IMR-90 (cell line): ENCODE measurements around the gene CLBA1. TPM values are rescaled to one million over a fixed set of nuclear protein-coding genes. Genes with fewer than 3 reads are reported as not detected.

ENCODE experiments used
- ATAC-seq: fragments of 200-7000 bp; cut with Tn5 transposase; 2 replicates; pipeline ENCODE4 v1.9.1; 2020; ENCODE audit warnings: low read depth, mild to moderate bottlenecking, moderate library complexity
- BruUV-seq: library from RNA; stranded (reverse); fragments of 400-500 nt; replicated peaks from 2 replicates; lab custom pipeline; 2021; lab: Mats Ljungman, UMichigan
- CTCF ChIA-PET: fragments of 300-600 bp; formaldehyde crosslinking; extraction: SDS; loops from one replicate; lab custom pipeline; 2021; ENCODE audit warnings: antibody characterized with exemption; lab: Yijun Ruan, JAX
- POLR2A ChIA-PET: fragments of 300-600 bp; sonication (Branson Sonifier 250); formaldehyde crosslinking; loops from one replicate; lab custom pipeline; 2022; ENCODE audit warnings: antibody characterized with exemption; ENCODE audit not compliant: unreplicated experiment; lab: Charles Lee
- DNase-seq: peaks from one replicate; pipeline ENCODE4 v3.0.0; 2013
- H2AFZ ChIP-seq: replicated peaks from 2 replicates; pipeline ENCODE3; 2013; ENCODE audit warnings: low read length, mild to moderate bottlenecking; ENCODE audit not compliant: poor library complexity
- H2AK5ac ChIP-seq: 2 replicates; pipeline ENCODE4 v1.6.1; 2013; ENCODE audit warnings: low read depth, low read length, inconsistent platforms
- H2AK9ac ChIP-seq: replicated peaks from 2 replicates; pipeline ENCODE3; 2013; ENCODE audit warnings: mild to moderate bottlenecking, low read depth, low read length, moderate library complexity; ENCODE audit not compliant: poor library complexity
- H2BK120ac ChIP-seq: 2 replicates; pipeline ENCODE4 v1.6.1; 2013; ENCODE audit warnings: low read depth, low read length, inconsistent platforms
- H2BK15ac ChIP-seq: 3 replicates; pipeline ENCODE4 v1.6.1; 2013; ENCODE audit warnings: low read depth, low read length, inconsistent platforms
- H2BK20ac ChIP-seq: 2 replicates; pipeline ENCODE4 v1.6.1; 2013; ENCODE audit warnings: low read depth, mild to moderate bottlenecking, inconsistent platforms, low read length, moderate library complexity
- H2BK5ac ChIP-seq: 2 replicates; pipeline ENCODE4 v1.6.1; 2013; ENCODE audit warnings: mild to moderate bottlenecking, low read depth, low read length, inconsistent platforms; ENCODE audit not compliant: poor library complexity, severe bottlenecking
- H3K14ac ChIP-seq: replicated peaks from 2 replicates; pipeline ENCODE4 v1.6.1; 2013; ENCODE audit warnings: low read depth, low read length, inconsistent platforms
- H3K18ac ChIP-seq: 2 replicates; pipeline ENCODE4 v1.6.1; 2013; ENCODE audit warnings: low read depth, low read length, control low read depth
- H3K23ac ChIP-seq: 2 replicates; pipeline ENCODE4 v1.6.1; 2013; ENCODE audit warnings: low read depth, low read length, inconsistent platforms
- H3K27ac ChIP-seq: 2 replicates; pipeline ENCODE4 v1.5.1; 2013; ENCODE audit warnings: mild to moderate bottlenecking, control low read depth, low read length; ENCODE audit not compliant: insufficient read depth
- H3K27me3 ChIP-seq: 2 replicates; pipeline ENCODE4 v1.6.1; 2013; ENCODE audit warnings: low read length; ENCODE audit not compliant: control insufficient read depth, insufficient read depth
- H3K36me3 ChIP-seq: 2 replicates; pipeline ENCODE4 v1.6.1; 2013; ENCODE audit warnings: low read length, mixed read lengths; ENCODE audit not compliant: control insufficient read depth, insufficient read depth
- H3K4ac ChIP-seq: 2 replicates; pipeline ENCODE4 v1.6.1; 2013; ENCODE audit warnings: low read depth, low read length, inconsistent platforms
- H3K4me1 ChIP-seq: 2 replicates; pipeline ENCODE4 v1.6.1; 2013; ENCODE audit warnings: low read length, mixed read lengths; ENCODE audit not compliant: control insufficient read depth, insufficient read depth
- H3K4me2 ChIP-seq: 2 replicates; pipeline ENCODE4 v1.6.1; 2013; ENCODE audit warnings: low read depth, mild to moderate bottlenecking, control low read depth, low read length, moderate library complexity
- H3K4me3 ChIP-seq: 2 replicates; pipeline ENCODE4 v1.5.1; 2013; ENCODE audit warnings: low read depth, mild to moderate bottlenecking, control low read depth, low read length, moderate library complexity; ENCODE audit not compliant: insufficient read depth
- H3K56ac ChIP-seq: 2 replicates; pipeline ENCODE4 v1.6.1; 2013; ENCODE audit warnings: low read length, inconsistent platforms; ENCODE audit not compliant: insufficient read depth; ENCODE audit errors: extremely low read depth
- H3K79me1 ChIP-seq, 2 experiments: 2 replicates each; pipeline ENCODE4 v1.6.1; 2013; ENCODE audit warnings: low read length in 2 of 2, inconsistent platforms in 1 of 2, low read depth in 1 of 2
- H3K9ac ChIP-seq: 2 replicates; pipeline ENCODE4 v1.6.1; 2013; ENCODE audit warnings: low read depth, low read length, control low read depth
- H3K9me1 ChIP-seq: 2 replicates; pipeline ENCODE4 v1.6.1; 2013; ENCODE audit warnings: low read length, inconsistent platforms; ENCODE audit not compliant: insufficient read depth
- H3K9me3 ChIP-seq: 2 replicates; pipeline ENCODE4 v1.6.1; 2013; ENCODE audit warnings: low read length; ENCODE audit not compliant: control insufficient read depth, insufficient read depth
- H4K20me1 ChIP-seq: 2 replicates; pipeline ENCODE4 v1.6.1; 2013; ENCODE audit warnings: low read length, inconsistent platforms; ENCODE audit not compliant: insufficient read depth
- H4K5ac ChIP-seq: 2 replicates; pipeline ENCODE4 v1.6.1; 2013; ENCODE audit warnings: mild to moderate bottlenecking, low read depth, low read length, control low read depth
- H4K8ac ChIP-seq, 2 experiments: 2 replicates each; pipeline ENCODE4 v1.6.1; 2013; ENCODE audit warnings: low read depth in 2 of 2, low read length in 2 of 2, control low read depth in 1 of 2, inconsistent platforms in 1 of 2
- H4K91ac ChIP-seq: 2 replicates; pipeline ENCODE4 v1.6.1; 2013; ENCODE audit warnings: low read depth, low read length, inconsistent platforms; ENCODE audit not compliant: insufficient read depth
- FOS ChIP-seq: fragments of 150-350 bp; IDR thresholded peaks from 2 replicates; pipeline ENCODE4 v1.6.1; 2016; ENCODE audit warnings: low read depth, low read length
- WGBS, 2 experiments: methylation state at CpG; one replicate each; pipeline versions ENCODE4 v1.1.5 to v1.1.7; 2013; ENCODE audit warnings: missing lambda C conversion rate in 2 of 2; ENCODE audit not compliant: insufficient read length in 1 of 2; ENCODE audit errors: extremely low coverage in 2 of 2; 5-methylcytosine and 5-hydroxymethylcytosine counted together
- dilution Hi-C: fragments of 300-500 bp; cut with HindIII; formaldehyde crosslinking; loops from one replicate; pipeline ENCODE4 v1.14.3; 2018; ENCODE audit warnings: low sequenced_read_pairs; ENCODE audit not compliant: unreplicated experiment
- in situ Hi-C: fragments of 300-500 bp; cut with MboI; formaldehyde crosslinking; loops from 3 replicates; pipeline ENCODE4 v1.14.3; 2019; ENCODE audit warnings: low sequenced_read_pairs, inconsistent platforms, mixed read lengths
- intact Hi-C: fragments of 100-400 bp; cut with micrococcal nuclease; formaldehyde crosslinking; loops from 2 replicates; pipeline ENCODE4 v1.10.0; 2022
- polyA plus RNA-seq, 3 experiments: library from polyadenylated mRNA; depleted of rRNA; stranded (reverse); fragments of >200 nt; gene quantifications; 2 replicates each; pipeline ENCODE4 v1.2.3, GENCODE V29; 2012; ENCODE audit warnings: low replicate concordance in 1 of 3
- total RNA-seq: library from RNA; depleted of rRNA; stranded (reverse); fragments of >200 nt; gene quantifications from 2 replicates; pipeline ENCODE4 v1.2.3, GENCODE V29; 2012
- TF ChIP-seq, protein P1 (sequence below): conservative IDR thresholded peaks from 2 replicates; pipeline ENCODE4 v1.5.1; 2012; ENCODE audit warnings: mild to moderate bottlenecking, low read depth, low read length, improper control_type of control experiment

Gene CLBA1
- total and polyA plus RNA-seq, 2 of the 4 experiments (the other 2 are of a cell fraction) = 2.7 to 6.2 TPM

DNA sequence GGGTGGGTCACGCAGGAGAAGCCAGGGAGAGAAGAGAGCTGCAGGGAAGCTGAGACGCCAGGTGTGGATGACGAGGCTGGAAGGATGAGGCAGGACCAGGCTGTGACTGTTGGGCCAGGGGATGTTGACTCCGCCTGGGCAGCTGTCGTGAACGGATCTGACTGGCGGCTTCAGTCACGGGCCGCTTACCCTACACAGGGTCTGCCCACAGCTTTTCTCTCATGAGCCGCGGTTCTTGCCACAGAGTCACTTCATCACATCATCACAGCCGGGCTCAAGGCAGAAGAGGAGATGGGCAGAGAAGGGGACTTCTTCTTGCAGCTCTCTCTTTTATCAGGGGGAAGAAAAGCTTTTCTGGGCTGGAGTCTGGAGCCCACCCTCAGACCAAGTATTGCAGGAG is 7.7 kb downstream of the CLBA1 start:
- Histone ChIP-seq H3K9me1 (0 out of 2 replicates have a peak, but pooled peaks cover 2% of the 10 kb centered on the region), H2AFZ (no peak overlapping the region), H3K9me3 (no peaks in the 10 kb centered on the region), H3K27ac (no peak overlapping the region), H3K27me3 (no peaks in the 10 kb centered on the region), H3K18ac (no peak overlapping the region), H4K5ac (no peak overlapping the region), H4K20me1 (no peaks in the 10 kb centered on the region), H2BK5ac (no peak overlapping the region), H3K14ac (no peak overlapping the region), H3K23ac (no peak overlapping the region), H2BK15ac (no peak overlapping the region), H3K9ac (no peak overlapping the region), H3K4me2 (no peak overlapping the region), H2BK20ac (no peak overlapping the region), H4K91ac (no peak overlapping the region), H4K8ac (no peak overlapping the region), H2AK9ac (no peak overlapping the region), H2AK5ac (no peak overlapping the region), H3K56ac (no peak overlapping the region), H3K79me1 (no peaks in the 10 kb centered on the region), H3K36me3 (peaks cover 10% of the 10 kb centered on the region; the same call in 1 of the 2 replicates), H3K4me3 (no peak overlapping the region), H3K4ac (no peak overlapping the region), H3K4me1 (no peaks in the 10 kb centered on the region), H2BK120ac (no peak overlapping the region)
- POLR2A ChIA-PET = no interaction called here
- dilution Hi-C loops (no loop called here), intact Hi-C loops (no loop called here), in situ Hi-C loops (no loop called here)
- TF ChIP-seq FOS = no peak
- TF ChIP-seq, protein P1, sequence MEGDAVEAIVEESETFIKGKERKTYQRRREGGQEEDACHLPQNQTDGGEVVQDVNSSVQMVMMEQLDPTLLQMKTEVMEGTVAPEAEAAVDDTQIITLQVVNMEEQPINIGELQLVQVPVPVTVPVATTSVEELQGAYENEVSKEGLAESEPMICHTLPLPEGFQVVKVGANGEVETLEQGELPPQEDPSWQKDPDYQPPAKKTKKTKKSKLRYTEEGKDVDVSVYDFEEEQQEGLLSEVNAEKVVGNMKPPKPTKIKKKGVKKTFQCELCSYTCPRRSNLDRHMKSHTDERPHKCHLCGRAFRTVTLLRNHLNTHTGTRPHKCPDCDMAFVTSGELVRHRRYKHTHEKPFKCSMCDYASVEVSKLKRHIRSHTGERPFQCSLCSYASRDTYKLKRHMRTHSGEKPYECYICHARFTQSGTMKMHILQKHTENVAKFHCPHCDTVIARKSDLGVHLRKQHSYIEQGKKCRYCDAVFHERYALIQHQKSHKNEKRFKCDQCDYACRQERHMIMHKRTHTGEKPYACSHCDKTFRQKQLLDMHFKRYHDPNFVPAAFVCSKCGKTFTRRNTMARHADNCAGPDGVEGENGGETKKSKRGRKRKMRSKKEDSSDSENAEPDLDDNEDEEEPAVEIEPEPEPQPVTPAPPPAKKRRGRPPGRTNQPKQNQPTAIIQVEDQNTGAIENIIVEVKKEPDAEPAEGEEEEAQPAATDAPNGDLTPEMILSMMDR = no peak
- DNase-seq = no peak
- no CpG with 5 or more reads among the region's 12 CpGs for WGBS, 2 experiments
- BruUV-seq = no TSS peak
- no peak for ATAC-seq
- CTCF ChIA-PET = no interaction called here
